ENCODE results near the gene NF1. TPM values are rescaled to one million over a fixed set of nuclear protein-coding genes. Genes with fewer than 3 reads are reported as not detected.
"Not testable (repeated sequence)": the region's sequence is repeated elsewhere in the genome, so short reads cannot be mapped to it uniquely, and the experiment has no call there.

The NF1 gene
- total RNA-seq, 1 donor from 2014 or later = 24.0 TPM

- no peak for DNase-seq (ENCODE audit: low read depth, low spot score)
These were observed 16.5 kb upstream of the NF1 start for GRCh38 chr17:31078290-31078689.

- no peak for DNase-seq (ENCODE audit: low read depth, low spot score)
These were observed 15.0 kb upstream of the NF1 start for GRCh38 chr17:31079731-31080130.

GRCh38 chr17:31085563-31085962, 9.2 kb upstream of the NF1 start:
- no peak for DNase-seq (ENCODE audit: low read depth, low spot score)

- DNase-seq (ENCODE audit: low read depth, low spot score) = no peak
These were observed 5.3 kb upstream of the NF1 start for GRCh38 chr17:31089471-31089870.

GRCh38 chr17:31090650-31091049, 4.1 kb upstream of the NF1 start:
- not testable (repeated sequence) for DNase-seq (ENCODE audit: low read depth, low spot score)

- DNase-seq (ENCODE audit: low read depth, low spot score) = no peak
These were observed 2.2 kb upstream of the NF1 start for GRCh38 chr17:31092475-31093064.

- no peak for DNase-seq (ENCODE audit: low read depth, low spot score)
These were observed 744 bp upstream of the NF1 start for GRCh38 chr17:31093866-31094599.

GRCh38 chr17:31095236-31096105, 694 bp downstream of the NF1 start:
- DNase-seq (ENCODE audit: low read depth, low spot score) = no peak

- no peak for DNase-seq (ENCODE audit: low read depth, low spot score)
These were observed 1.3 kb downstream of the NF1 start for GRCh38 chr17:31096106-31096436.

GRCh38 chr17:31099016-31099415, 4.2 kb downstream of the NF1 start:
- DNase-seq (ENCODE audit: low read depth, low spot score) = no peak

GRCh38 chr17:31100840-31101459, 6.2 kb downstream of the NF1 start:
- no peak for DNase-seq (ENCODE audit: low read depth, low spot score)

GRCh38 chr17:31101943-31102342, 7.2 kb downstream of the NF1 start:
- no peak for DNase-seq (ENCODE audit: low read depth, low spot score)

- no peak for DNase-seq (ENCODE audit: low read depth, low spot score)
These were observed 11.2 kb downstream of the NF1 start for GRCh38 chr17:31105991-31106390.

GRCh38 chr17:31111183-31111582, 16.4 kb downstream of the NF1 start:
- no peak for DNase-seq (ENCODE audit: low read depth, low spot score)

GRCh38 chr17:31112001-31112661, 17.4 kb downstream of the NF1 start:
- DNase-seq (ENCODE audit: low read depth, low spot score) = no peak

GRCh38 chr17:31113368-31113767, 18.6 kb downstream of the NF1 start:
- not testable (repeated sequence) for DNase-seq (ENCODE audit: low read depth, low spot score)

- no peak for DNase-seq (ENCODE audit: low read depth, low spot score)
These were observed 19.2 kb downstream of the NF1 start for GRCh38 chr17:31113939-31114338.

- no peak for DNase-seq (ENCODE audit: low read depth, low spot score)
These were observed 20.3 kb downstream of the NF1 start for GRCh38 chr17:31114956-31115555.

GRCh38 chr17:31116167-31116566, 21.4 kb downstream of the NF1 start:
- no peak for DNase-seq (ENCODE audit: low read depth, low spot score)

- no peak for DNase-seq (ENCODE audit: low read depth, low spot score)
These were observed 28.0 kb downstream of the NF1 start for GRCh38 chr17:31122746-31123145.

- no peak for DNase-seq (ENCODE audit: low read depth, low spot score)
These were observed 31.5 kb downstream of the NF1 start for GRCh38 chr17:31126318-31126717.
